ENCODE data around the gene TBC1D12.

DNA sequence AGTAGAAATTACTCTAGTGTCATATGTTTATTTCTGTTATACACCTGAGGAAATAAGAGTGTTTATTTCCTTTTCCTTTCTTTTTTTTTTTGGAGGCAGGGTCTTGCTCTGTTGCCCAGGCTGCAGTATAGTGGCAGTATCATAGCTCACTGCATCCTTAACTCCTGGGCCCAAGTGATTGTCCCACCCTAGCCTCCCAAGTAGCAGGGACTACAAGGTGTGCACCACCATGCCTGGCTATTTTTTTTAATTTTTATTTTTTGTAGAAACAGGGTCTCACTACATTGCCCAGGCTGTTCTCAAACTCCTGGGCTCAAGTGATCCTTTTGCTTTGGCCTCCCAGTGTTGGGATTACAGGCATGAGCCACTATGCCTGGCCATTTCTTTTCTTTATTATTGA is 37.8 kb downstream of the TBC1D12 start:
- TF ChIP-seq POLR2A (IDR thresholded peaks at IDR 0.05; ENCODE audit: low read length) (no peak), GATA1 (IDR thresholded peaks at IDR 0.05; ENCODE audit: low read depth, low read length) (no peak)
